Astrocyte (in vitro differentiated cells and primary cell): Measurements from ENCODE around the gene SARDH. TPM values are rescaled to one million over a fixed set of nuclear protein-coding genes. Genes with fewer than 3 reads are reported as not detected.

Source experiments
- DNase-seq: peaks from one replicate; pipeline ENCODE4 v3.0.0-alpha.2; 2010; ENCODE audit warnings: low read depth
- FAIRE-seq: peaks from 2 replicates; lab custom pipeline; 2011; peaks lifted over from hg19 to GRCh38; lab: Jason Lieb, UNC
- H2AFZ ChIP-seq: 2 replicates; pipeline ENCODE4 v1.6.0; 2012; ENCODE audit warnings: low read depth, low read length, inconsistent platforms
- H3K27ac ChIP-seq: 2 replicates; pipeline ENCODE4 v1.5.1; 2011; ENCODE audit warnings: low read depth, low read length, inconsistent platforms
- H3K27me3 ChIP-seq: 2 replicates; pipeline ENCODE4 v1.6.0; 2011; ENCODE audit warnings: low read length, inconsistent platforms; ENCODE audit not compliant: insufficient read depth
- H3K36me3 ChIP-seq: 2 replicates; pipeline ENCODE4 v1.5.1; 2011; ENCODE audit warnings: low read length, inconsistent platforms; ENCODE audit not compliant: insufficient read depth
- H3K4me1 ChIP-seq: 2 replicates; pipeline ENCODE4 v1.5.1; 2011; ENCODE audit warnings: low read length, inconsistent platforms; ENCODE audit not compliant: insufficient read depth
- H3K4me2 ChIP-seq: 2 replicates; pipeline ENCODE4 v1.6.0; 2012; ENCODE audit warnings: low read length, inconsistent platforms
- H3K4me3 ChIP-seq: 2 replicates; pipeline ENCODE4 v1.5.1; 2011; ENCODE audit warnings: low read depth, mild to moderate bottlenecking, low read length, inconsistent platforms; ENCODE audit not compliant: insufficient read depth
- H3K79me2 ChIP-seq: 2 replicates; pipeline ENCODE4 v1.6.0; 2012; ENCODE audit warnings: mild to moderate bottlenecking, low read length, inconsistent platforms; ENCODE audit not compliant: insufficient read depth
- H3K9ac ChIP-seq: 2 replicates; pipeline ENCODE4 v1.6.0; 2012; ENCODE audit warnings: mild to moderate bottlenecking, low read length, inconsistent platforms
- H3K9me3 ChIP-seq: 2 replicates; pipeline ENCODE4 v1.5.1; 2012; ENCODE audit warnings: low read depth, mild to moderate bottlenecking, low read length, inconsistent platforms; ENCODE audit not compliant: insufficient read depth
- H4K20me1 ChIP-seq: 2 replicates; pipeline ENCODE4 v1.6.0; 2012; ENCODE audit warnings: low read length, inconsistent platforms; ENCODE audit not compliant: insufficient read depth
- H3K27ac Mint-ChIP-seq: one replicate; pipeline ENCODE4 v1.8.0; 2021; ENCODE audit warnings: mild to moderate bottlenecking, mixed read lengths; ENCODE audit not compliant: unreplicated experiment
- H3K27me3 Mint-ChIP-seq: one replicate; pipeline ENCODE4 v1.8.0; 2021; ENCODE audit warnings: low read depth, mixed read lengths; ENCODE audit not compliant: unreplicated experiment
- H3K36me3 Mint-ChIP-seq: one replicate; pipeline ENCODE4 v1.8.0; 2021; ENCODE audit warnings: low read depth, mixed read lengths; ENCODE audit not compliant: unreplicated experiment
- H3K4me1 Mint-ChIP-seq: one replicate; pipeline ENCODE4 v1.8.0; 2021; ENCODE audit warnings: low read depth, mixed read lengths; ENCODE audit not compliant: unreplicated experiment
- H3K4me3 Mint-ChIP-seq: one replicate; pipeline ENCODE4 v1.8.0; 2021; ENCODE audit warnings: mild to moderate bottlenecking, moderate library complexity, mixed read lengths; ENCODE audit not compliant: unreplicated experiment
- H3K9me3 Mint-ChIP-seq: one replicate; pipeline ENCODE4 v1.8.0; 2021; ENCODE audit warnings: mild to moderate bottlenecking, mixed read lengths; ENCODE audit not compliant: unreplicated experiment
- CTCF ChIP-seq: IDR thresholded peaks from 2 replicates; pipeline ENCODE4 v1.5.1; 2011; ENCODE audit warnings: low read depth, mild to moderate bottlenecking, inconsistent platforms, low read length, moderate library complexity; ENCODE audit not compliant: insufficient read depth
- EZH2 ChIP-seq: IDR thresholded peaks from 2 replicates; pipeline ENCODE4 v1.6.1; 2012; ENCODE audit warnings: mild to moderate bottlenecking, low read length, inconsistent platforms; ENCODE audit not compliant: insufficient read depth
- total RNA-seq: library from RNA; stranded (reverse); gene quantifications from 2 replicates; pipeline ENCODE4 v1.2.1, GENCODE V29; 2021

The SARDH gene
- total RNA-seq, 1 donor from 2014 or later: 2.8 TPM

- Histone ChIP-seq H3K9me3 (no peaks in the 10 kb centered on the region), H3K27ac (no peak overlapping the region), H3K4me2 (no peak overlapping the region), H3K36me3 (no peaks in the 10 kb centered on the region), H3K27me3 (peaks cover 3% of the 10 kb centered on the region), H2AFZ (no peak overlapping the region), H3K4me3 (no peak overlapping the region), H3K79me2 (no peaks in the 10 kb centered on the region), H3K9ac (no peak overlapping the region), H3K4me1 (no peaks in the 10 kb centered on the region), H4K20me1 (no peaks in the 10 kb centered on the region)
- no peak for DNase-seq
- Mint-ChIP-seq H3K4me1 (peaks cover 2% of the 10 kb centered on the region), H3K9me3 (peaks cover 4% of the 10 kb centered on the region), H3K4me3 (no peak overlapping the region), H3K27ac (no peak overlapping the region), H3K36me3 (peaks cover 1% of the 10 kb centered on the region), H3K27me3 (peaks cover 22% of the 10 kb centered on the region)
- no peak for FAIRE-seq
- no peak for TF ChIP-seq CTCF
- TF ChIP-seq EZH2: no peak
Measured at GRCh38 chr9:133671371-133671770, 66.8 kb downstream of the SARDH start.

GRCh38 chr9:133670466-133670865 is 67.7 kb downstream of the SARDH start:
- FAIRE-seq (no peak), DNase-seq (no peak)
- no peaks in the 10 kb centered on the region for H3K36me3 ChIP-seq
- no peak overlapping the region for H3K27ac Mint-ChIP-seq
- no peaks in the 10 kb centered on the region for H3K4me1 ChIP-seq
- peaks cover 4% of the 10 kb centered on the region for H3K9me3 Mint-ChIP-seq
- peaks cover 2% of the 10 kb centered on the region for H3K4me1 Mint-ChIP-seq
- no peak overlapping the region for H3K4me3 Mint-ChIP-seq
- H3K4me2 ChIP-seq: no peak overlapping the region
- no peak overlapping the region for H3K4me3 ChIP-seq
- H3K9me3 ChIP-seq: no peaks in the 10 kb centered on the region
- no peak overlapping the region for H2AFZ ChIP-seq
- H3K36me3 Mint-ChIP-seq: peaks cover 1% of the 10 kb centered on the region
- H3K27me3 ChIP-seq: no peaks in the 10 kb centered on the region
- no peak for TF ChIP-seq CTCF
- TF ChIP-seq EZH2: no peak
- no peak overlapping the region for H3K27ac ChIP-seq
- H3K79me2 ChIP-seq: no peaks in the 10 kb centered on the region
- no peaks in the 10 kb centered on the region for H4K20me1 ChIP-seq
- H3K27me3 Mint-ChIP-seq: peaks cover 19% of the 10 kb centered on the region
- H3K9ac ChIP-seq: no peak overlapping the region

- Mint-ChIP-seq H3K27ac (no peak overlapping the region), H3K4me1 (peaks cover 2% of the 10 kb centered on the region), H3K36me3 (peaks cover 1% of the 10 kb centered on the region), H3K9me3 (peaks cover 4% of the 10 kb centered on the region), H3K27me3 (peaks cover 16% of the 10 kb centered on the region), H3K4me3 (no peak overlapping the region)
- Histone ChIP-seq H3K9me3 (no peaks in the 10 kb centered on the region), H3K4me1 (no peaks in the 10 kb centered on the region), H2AFZ (no peak overlapping the region), H3K27me3 (no peaks in the 10 kb centered on the region), H3K9ac (no peak overlapping the region), H4K20me1 (no peaks in the 10 kb centered on the region), H3K27ac (no peak overlapping the region), H3K4me3 (no peak overlapping the region), H3K79me2 (no peaks in the 10 kb centered on the region), H3K36me3 (no peaks in the 10 kb centered on the region), H3K4me2 (no peak overlapping the region)
- DNase-seq (no peak), FAIRE-seq (no peak)
- TF ChIP-seq CTCF (no peak), EZH2 (no peak)
Measured at GRCh38 chr9:133669182-133669801, 68.9 kb downstream of the SARDH start.
